ENCODE measurements around the gene ARF6.

ARF6 gene

DNA sequence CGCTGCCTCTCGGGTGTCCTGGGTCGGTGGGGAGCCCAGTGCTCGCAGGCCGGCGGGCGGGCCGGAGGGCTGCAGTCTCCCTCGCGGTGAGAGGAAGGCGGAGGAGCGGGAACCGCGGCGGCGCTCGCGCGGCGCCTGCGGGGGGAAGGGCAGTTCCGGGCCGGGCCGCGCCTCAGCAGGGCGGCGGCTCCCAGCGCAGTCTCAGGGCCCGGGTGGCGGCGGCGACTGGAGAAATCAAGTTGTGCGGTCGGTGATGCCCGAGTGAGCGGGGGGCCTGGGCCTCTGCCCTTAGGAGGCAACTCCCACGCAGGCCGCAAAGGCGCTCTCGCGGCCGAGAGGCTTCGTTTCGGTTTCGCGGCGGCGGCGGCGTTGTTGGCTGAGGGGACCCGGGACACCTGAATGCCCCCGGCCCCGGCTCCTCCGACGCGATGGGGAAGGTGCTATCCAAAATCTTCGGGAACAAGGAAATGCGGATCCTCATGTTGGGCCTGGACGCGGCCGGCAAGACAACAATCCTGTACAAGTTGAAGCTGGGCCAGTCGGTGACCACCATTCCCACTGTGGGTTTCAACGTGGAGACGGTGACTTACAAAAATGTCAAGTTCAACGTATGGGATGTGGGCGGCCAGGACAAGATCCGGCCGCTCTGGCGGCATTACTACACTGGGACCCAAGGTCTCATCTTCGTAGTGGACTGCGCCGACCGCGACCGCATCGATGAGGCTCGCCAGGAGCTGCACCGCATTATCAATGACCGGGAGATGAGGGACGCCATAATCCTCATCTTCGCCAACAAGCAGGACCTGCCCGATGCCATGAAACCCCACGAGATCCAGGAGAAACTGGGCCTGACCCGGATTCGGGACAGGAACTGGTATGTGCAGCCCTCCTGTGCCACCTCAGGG is 679 bp downstream of the ARF6 start:
- peak overlapping the region; percentile 99 for H3K27ac ChIP-seq
- TF ChIP-seq, protein P1, sequence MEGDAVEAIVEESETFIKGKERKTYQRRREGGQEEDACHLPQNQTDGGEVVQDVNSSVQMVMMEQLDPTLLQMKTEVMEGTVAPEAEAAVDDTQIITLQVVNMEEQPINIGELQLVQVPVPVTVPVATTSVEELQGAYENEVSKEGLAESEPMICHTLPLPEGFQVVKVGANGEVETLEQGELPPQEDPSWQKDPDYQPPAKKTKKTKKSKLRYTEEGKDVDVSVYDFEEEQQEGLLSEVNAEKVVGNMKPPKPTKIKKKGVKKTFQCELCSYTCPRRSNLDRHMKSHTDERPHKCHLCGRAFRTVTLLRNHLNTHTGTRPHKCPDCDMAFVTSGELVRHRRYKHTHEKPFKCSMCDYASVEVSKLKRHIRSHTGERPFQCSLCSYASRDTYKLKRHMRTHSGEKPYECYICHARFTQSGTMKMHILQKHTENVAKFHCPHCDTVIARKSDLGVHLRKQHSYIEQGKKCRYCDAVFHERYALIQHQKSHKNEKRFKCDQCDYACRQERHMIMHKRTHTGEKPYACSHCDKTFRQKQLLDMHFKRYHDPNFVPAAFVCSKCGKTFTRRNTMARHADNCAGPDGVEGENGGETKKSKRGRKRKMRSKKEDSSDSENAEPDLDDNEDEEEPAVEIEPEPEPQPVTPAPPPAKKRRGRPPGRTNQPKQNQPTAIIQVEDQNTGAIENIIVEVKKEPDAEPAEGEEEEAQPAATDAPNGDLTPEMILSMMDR (conservative IDR thresholded peaks at IDR 0.05), result no peak

DNA sequence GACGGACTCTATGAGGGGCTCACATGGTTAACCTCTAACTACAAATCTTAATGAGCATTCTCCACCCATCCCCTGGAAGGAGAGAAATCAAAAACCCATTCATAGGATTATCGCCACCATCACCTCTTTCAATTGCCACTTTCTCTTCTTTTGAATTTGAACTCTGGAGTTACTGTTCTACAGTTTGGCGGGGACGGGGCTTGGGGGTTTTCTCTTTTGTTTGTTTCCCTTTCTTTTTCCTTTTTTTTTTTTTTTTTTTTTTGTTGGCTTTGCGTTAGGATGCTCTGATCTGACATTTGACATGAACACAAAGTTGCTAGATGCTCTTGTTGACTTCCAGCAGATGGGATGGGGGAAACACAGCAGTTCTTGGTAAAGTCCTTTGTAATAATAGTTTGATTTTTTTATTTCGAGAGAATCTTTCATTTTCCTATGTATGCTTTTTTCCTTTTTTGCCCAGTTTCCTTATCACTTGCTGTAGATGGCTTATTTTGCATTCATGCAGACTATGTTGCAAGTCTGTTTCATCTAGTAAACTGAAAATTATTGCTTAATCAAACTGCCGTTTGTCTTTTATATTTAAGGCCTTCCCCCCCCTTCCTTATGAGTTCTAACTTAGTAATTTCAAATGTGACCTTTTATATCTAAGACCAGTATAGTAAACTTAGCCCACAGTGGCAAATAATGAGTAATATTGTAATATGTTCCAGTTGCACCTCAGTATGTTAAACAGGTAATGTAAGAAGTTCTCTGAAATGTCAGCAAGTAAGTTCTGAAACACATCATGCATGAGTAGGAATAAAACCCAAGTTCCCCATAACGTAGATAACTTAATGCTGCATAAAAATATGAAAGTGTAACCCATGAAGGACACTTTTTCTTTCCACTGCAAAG is 1.6 kb downstream of the ARF6 start:
- H3K27ac ChIP-seq, result peak overlapping the region; percentile 99

DNA sequence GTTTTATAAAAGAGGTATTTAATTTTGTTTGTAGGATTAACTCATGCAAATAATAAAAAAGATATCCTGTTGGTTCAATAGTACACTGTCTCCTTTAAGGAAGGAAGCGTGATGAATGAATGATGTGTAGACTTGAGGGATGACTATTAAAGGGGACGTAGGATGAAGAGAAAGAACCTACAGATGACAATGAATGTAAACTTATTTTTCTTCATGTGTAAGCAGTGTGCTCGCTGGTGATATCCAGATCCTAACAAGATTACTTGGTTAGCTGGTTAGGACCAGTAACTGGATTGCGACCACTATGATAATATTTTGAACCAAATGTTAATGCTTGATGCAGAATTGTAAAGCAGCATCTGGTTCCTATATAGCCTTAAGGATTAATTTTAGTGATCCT is 2.6 kb downstream of the ARF6 start:
- peak overlapping the region; percentile 99 for H3K27ac ChIP-seq
- TF ChIP-seq, protein P1 (conservative IDR thresholded peaks at IDR 0.05), result no peak

DNA sequence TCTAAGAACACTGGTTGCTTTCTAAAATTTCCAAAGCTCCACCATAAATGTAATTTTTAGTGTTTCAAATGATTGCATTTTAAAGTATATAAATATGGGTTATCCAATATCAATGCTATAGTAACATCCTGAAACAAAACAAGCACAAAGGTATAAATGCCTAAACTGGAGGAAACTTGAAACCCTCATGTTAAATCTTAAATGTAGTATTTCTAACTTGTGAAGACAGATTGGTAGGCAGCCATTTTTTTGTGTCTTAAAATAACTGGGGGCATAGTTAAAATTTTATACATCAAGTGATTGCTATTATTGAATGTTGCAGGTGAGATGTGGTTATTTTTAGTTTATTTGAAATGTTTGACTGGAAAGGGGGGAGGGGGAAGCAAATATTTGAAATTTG is 3.4 kb downstream of the ARF6 start:
- peak overlapping the region; percentile 99 for H3K27ac ChIP-seq

DNA sequence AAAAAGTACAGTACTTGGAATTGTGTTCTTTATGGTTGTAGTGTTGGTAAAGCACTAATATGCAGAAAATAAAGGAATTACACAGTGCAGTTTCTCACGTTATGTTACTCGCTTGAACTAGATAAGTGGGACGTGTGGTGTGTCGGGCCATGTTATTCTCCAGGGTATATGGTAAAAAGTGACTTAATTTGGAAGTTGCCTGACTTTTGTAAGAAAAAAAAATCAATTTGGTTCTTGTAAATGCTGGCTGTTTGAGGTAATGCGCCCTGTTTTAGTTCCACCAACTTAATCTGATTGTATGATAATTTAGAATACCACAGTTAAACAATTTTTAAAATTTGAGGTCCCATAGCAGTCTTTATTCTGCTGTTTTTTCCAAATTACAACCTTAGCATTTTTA is 4.1 kb downstream of the ARF6 start:
- TF ChIP-seq, protein P1 (conservative IDR thresholded peaks at IDR 0.05), result no peak
- H3K27ac ChIP-seq, result peak overlapping the region; percentile 99

DNA sequence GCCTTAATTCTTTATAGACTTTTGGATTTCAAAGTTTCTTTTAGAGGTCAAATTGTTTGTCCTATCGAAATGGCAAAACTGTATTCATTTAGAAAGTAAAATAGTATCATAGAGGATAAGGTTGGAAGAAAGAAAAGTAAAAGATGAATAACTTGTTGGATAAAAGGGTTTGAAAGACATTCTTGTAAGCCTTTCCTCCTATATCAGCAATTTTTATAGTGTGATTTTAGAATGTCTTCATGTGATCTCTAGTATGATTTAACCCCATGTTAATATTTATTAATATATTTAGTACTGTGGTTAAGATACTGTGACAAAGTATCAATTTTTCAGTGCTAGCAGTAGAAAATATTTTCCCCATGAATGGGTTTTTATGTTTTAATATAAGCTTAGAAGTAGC is 4.5 kb downstream of the ARF6 start:
- H3K27ac ChIP-seq, result peak overlapping the region; percentile 99
- TF ChIP-seq, protein P1 (conservative IDR thresholded peaks at IDR 0.05), result no peak

DNA sequence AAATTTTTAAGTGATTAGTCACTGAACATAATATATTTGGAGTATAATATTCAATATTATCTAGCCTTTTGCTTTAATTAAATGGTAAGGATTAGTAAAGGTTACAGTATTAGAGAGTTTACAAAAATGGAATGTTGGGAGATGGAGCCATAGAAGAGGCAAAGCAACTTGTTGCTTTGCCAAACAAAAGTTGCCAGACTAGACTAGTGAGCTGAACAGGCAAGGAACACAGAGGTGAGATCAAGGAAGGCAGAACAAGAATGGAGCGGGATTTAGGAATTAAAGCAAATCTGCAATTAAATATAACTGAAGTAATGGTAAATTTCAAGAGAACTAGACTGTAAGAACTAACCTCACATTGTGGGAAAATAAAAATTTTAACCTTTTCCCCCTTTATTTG is 5.1 kb downstream of the ARF6 start:
- H3K27ac ChIP-seq, result peak overlapping the region; percentile 99
- TF ChIP-seq, protein P1 (conservative IDR thresholded peaks at IDR 0.05), result no peak

DNA sequence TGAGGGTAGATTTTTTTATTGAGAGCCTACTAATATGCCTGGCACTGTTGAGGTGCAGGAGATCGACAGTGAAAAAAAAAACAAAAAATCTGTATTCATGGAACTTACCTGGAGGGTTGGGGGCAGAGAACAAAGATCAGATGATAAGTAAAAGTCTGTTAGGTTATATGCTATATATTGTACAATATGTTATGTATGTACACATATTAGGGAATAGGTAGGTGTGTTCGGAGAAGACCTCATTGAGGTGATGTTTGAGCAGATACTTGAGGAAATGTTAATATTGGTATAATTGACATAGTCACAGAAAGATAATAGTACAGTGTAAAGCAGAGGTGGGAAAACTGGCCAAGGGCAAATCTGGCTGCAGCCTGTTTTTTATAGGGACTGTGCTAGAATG is 5.6 kb downstream of the ARF6 start:
- TF ChIP-seq, protein P1 (conservative IDR thresholded peaks at IDR 0.05), result no peak
- peak overlapping the region; percentile 99 for H3K27ac ChIP-seq

All from VCaP (cell line).